ENCODE data around the gene HELZ. TPM values are rescaled to one million over a fixed set of nuclear protein-coding genes. Genes with fewer than 3 reads are reported as not detected.
"Not testable (repeated sequence)": the region's sequence is repeated elsewhere in the genome, so short reads cannot be mapped to it uniquely, and the experiment has no call there.

Gene HELZ
- total RNA-seq, 1 donor from 2014 or later, result 35.4 TPM

DNA sequence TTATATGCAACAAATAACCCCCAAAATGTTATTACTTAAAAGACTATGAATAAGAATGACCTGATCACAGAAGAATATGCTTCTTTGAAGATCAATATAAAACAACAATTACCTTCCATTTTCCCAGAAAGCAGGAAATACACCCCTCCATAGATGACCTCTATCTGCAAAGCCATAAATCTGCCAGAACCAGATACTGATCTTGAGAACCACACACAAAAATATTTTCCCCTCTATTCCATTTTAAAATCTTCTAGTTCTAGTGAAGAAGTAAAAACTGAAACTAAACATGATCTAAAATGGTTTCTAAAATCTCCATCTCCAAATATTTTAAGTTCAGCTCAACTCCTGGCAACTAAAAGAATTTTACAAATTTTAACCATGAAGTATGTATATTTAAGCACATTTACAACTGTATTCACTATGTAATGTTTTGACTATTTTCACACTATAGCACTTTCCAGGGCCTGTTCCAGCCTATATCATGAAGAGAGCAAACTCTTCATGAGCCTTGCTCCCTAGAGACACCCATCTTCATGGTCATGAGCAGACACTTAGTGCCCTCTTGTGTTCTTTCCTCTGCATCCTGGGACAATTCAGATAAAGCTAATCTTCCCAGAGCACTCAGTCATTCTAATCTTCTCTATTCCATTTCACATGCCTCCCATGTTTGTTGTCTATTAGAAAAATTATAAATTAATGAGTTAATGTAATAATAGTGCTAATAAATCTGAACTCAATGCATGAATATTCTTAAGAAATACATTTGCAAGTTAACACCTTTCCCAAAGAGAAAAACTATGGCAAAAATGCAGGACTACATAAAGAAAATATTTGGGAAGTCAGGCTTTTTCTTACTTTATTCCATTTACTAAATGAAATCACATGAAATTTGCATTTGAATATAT is 87.0 kb downstream of the HELZ start:
- ATAC-seq, result peak; percentile 73
- intact Hi-C loops (cut with micrococcal nuclease), result no loop called here
- no peak for DNase-seq

DNA sequence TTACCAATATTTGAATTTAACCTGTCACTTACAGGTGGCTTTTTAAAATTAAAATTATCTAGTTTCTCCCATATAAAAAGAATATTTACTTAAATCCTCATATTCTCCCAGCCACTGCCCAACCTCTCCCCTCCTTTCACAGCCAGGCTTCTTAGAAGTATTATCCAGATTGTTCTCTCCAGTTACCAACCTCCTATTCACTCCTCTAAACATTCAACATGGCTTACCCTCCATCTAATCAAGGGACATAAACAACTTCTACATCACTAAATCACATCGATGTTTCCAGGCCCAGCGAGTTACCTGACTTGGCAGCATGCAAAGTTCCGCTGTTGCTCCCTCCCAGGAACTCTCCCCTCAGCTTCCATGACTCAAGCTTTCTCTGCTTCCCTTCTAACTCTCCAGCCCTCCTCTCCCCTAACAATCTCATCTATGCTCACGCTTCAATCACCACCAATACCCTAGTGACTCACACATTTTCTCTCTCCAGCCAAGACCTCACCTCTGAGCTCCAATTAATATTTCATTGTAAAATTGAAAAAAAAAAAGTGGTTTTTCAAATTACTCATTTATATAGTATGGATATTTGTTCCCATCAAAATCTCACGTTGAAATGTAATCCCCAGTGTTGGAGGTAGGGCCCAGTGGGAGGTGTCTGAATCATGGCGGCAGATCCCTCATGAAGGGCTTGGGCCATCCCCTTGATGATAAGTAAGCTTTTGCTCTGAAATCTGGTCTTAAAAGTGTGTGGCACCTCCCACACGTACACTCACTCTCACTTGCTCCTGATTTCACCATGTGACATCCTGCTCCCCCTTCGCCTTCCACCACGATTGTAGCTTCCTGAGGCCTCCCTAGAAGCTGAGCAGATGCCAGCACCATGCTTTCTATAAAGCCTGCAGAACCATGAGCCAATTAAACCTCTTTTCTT is 88.5 kb downstream of the HELZ start:
- no peak for DNase-seq
- ATAC-seq, result no peak
- intact Hi-C loops (cut with micrococcal nuclease), result no loop called here

- intact Hi-C loops (cut with micrococcal nuclease), result no loop called here
- ATAC-seq, result no peak
- DNase-seq, result no peak
Measured at GRCh38 chr17:67152824-67153223, 92.2 kb downstream of the HELZ start.

- intact Hi-C loops (cut with micrococcal nuclease), result no loop called here
- DNase-seq, result no peak
- ATAC-seq, result no peak
Measured at GRCh38 chr17:67151717-67152116, 93.3 kb downstream of the HELZ start.

DNA sequence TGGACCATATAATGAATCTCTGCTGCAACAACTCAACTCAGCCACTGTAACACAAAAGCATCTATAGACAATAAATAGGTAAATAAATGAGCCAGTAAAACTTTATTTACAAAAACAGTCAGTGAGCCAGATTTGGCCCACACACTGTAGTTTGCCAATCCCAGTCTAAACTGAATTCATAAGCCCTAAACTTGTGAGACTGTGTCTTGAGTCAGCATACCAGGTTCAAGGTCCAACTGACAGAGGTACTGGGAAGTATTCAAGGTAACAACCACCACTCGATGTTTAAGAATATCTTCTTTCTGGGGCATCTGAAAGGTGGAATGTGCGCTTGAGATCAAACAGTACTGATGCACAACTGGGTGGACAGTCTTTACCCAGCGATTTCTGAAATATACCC is 94.2 kb downstream of the HELZ start:
- intact Hi-C loops (cut with micrococcal nuclease), result no loop called here
- DNase-seq (no peak), ATAC-seq (no peak)

DNA sequence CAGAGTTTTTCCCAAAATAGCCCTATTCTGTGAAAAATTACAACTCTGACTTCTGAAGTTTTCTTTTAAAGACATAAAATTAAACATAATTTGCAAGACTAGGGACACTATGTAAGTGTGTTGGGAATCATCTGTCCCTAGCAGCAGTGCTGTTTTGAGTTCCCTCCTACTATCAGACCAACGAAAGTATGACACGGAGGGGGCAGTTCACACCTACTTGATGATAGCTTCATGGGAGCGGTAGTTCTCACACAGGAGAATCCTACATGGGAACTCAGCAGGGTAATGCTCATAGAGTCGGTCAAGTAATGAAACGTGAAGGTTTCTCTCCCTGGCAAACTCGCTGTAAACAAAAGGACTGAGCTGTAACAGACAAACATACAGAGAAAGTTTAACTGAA is 96.6 kb downstream of the HELZ start:
- no peak for DNase-seq
- ATAC-seq, result no peak
- intact Hi-C loops (cut with micrococcal nuclease), result no loop called here

DNA sequence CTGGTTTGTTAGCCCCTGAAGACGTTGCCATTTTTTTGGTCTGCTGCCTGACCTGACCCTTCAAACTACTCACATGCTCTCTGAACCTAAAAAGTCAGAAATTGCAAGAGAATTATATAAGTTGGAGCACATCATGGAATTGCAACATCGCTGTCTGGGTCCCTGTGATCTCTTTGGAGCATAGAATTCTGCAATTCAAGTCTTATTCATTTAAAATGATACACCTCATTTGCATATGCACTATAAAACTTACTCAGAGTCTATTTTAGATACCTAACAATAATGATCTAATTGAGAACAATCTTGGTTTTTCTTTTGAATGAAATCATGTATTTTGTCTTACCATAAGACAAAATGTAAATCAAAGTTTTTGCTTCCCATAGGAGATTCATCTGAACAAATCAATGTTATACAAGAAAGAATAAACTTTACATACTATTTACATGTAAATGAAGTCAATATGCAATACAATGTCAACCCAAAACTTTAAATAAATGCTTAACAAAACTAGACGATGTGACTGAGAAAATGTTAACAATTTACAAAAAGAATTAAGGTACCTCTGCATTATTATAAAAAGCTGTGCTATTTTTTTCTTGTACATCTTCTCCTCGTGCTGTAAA is 99.7 kb downstream of the HELZ start:
- DNase-seq, result no peak
- ATAC-seq, result no peak
- intact Hi-C loops (cut with micrococcal nuclease), result no loop called here

GRCh38 chr17:67143318-67143717 is 101.7 kb downstream of the HELZ start:
- intact Hi-C loops (cut with micrococcal nuclease), result no loop called here
- DNase-seq (no peak), ATAC-seq (no peak)

DNA sequence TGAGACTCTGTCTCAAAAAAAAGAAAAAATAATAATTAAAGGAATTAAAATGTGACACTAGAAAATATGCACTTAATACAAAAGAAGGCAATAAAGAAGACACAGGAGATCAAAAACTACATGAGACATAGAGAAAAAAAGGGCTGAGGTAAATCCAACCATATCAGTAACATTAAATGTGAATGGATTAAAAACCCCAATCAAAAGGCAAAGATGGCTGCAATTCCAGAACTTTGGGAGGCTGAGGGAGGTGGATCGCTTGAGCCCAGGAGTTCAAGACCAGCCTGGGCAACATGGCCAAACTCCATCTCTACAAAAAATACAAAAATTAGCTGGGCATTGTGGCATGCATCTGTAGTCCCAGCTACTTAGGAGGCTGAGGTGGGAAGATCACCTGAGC is 103.0 kb downstream of the HELZ start:
- DNase-seq; ATAC-seq; intact Hi-C loops (cut with micrococcal nuclease): not testable (repeated sequence)

DNA sequence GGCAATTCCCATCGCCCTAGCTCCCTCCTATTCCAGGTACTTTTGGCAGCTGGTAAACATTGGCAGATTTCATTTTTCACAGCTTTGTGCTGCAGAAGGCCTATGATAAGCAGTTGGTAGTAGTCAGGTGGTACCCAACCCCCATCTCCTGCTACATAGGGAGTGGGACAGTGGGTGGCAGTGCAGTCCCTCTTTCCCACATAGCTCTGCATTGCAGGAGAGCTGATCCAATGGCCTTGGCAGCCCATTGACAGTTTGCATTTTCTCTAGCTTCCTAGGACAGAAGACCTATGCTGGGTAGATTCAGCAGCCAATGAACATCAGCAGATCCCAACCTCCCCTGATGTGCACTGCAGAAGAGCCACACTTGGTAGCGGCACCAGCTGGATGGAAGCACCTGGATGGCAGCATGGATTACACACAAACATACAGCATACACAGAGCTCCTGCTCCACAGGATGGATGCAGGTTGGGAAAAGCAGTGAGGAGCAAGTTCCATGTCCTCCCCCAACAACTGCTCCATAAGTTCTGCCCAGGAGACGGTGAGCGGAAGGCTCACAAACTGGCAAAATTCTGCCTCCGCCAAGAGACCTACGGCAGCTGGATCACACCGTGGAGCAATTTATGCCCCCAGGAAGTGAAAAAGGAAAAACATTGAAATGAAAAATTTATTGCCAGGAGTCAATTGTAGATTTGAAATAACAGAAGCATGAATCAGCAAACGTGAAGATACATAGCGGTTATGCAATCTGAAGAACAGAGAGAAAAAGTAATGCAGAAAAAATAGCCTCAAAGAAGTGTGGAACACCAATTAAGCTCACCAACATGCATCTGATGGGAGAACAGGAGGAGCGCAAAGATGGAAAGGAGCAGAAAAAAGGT is 105.0 kb downstream of the HELZ start:
- ATAC-seq (peak; percentile 53), DNase-seq (no peak)
- intact Hi-C loops (cut with micrococcal nuclease), result no loop called here

DNA sequence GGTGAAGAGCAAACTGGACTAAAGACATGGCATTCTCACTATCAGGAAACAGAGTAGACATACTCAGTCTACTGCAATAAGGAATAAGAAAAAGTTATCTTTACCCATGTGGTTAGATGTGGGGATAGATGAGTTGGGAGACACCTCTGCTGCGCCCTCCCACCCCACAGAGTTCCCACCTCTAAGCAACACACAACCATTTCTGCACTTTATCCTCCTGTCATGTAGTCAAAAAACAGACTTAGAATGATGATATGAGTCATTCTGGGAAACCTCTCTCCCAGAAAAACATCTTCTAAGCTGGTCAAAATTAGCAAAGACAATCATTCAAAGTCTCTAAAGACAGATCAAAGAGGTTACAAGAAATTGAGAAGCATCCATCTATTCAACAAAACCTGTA is 105.7 kb downstream of the HELZ start:
- DNase-seq (no peak), ATAC-seq (no peak)
- intact Hi-C loops (cut with micrococcal nuclease), result no loop called here

- ATAC-seq, result no peak
- no peak for DNase-seq
- intact Hi-C loops (cut with micrococcal nuclease), result no loop called here
Measured at GRCh38 chr17:67138392-67138791, 106.6 kb downstream of the HELZ start.

GRCh38 chr17:67137860-67138259 is 107.1 kb downstream of the HELZ start:
- intact Hi-C loops (cut with micrococcal nuclease), result no loop called here
- ATAC-seq (no peak), DNase-seq (no peak)

- DNase-seq (no peak), ATAC-seq (no peak)
- intact Hi-C loops (cut with micrococcal nuclease), result no loop called here
Measured at GRCh38 chr17:67137026-67137370, 108.0 kb downstream of the HELZ start.

GRCh38 chr17:67136191-67137025 is 108.6 kb downstream of the HELZ start:
- ATAC-seq, result no peak
- intact Hi-C loops (cut with micrococcal nuclease), result no loop called here
- no peak for DNase-seq

DNA sequence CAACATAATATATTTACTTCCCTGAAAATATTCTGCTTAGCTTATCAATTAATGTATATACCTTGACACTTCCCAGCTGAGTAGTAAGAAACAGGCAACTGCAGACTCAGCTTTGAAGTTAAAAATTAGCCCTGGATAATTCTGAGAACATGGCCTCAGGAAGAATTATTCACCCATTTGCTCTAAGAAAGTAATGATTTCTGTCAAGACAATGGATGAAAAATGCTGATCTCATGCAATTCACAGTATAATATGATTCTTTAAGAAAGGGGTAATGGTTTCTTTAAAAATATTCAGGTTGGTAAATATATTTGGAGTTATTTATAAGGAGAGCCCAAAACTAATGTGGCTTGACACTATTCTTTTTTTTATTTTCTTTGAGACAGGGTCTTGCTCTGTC is 111.8 kb downstream of the HELZ start:
- ATAC-seq (no peak), DNase-seq (no peak)
- intact Hi-C loops (cut with micrococcal nuclease), result no loop called here

DNA sequence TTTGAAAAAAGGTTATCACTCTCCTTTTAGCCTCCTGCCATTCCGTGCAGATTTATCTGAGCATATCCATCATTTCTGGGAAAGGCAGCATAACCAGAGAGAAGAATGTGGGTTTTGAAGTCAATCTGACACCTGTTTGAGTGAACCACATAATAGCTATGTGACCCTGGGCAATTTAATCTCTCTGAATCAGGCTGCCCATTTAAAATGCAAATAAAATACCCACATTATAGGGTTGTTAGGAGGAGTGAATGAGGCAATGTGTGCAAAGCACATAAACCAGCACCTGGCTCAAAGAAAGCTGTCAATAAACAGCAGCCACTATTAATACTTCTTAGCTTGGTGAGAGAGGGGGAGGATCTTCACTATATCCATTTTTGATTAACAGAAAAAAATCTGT is 112.6 kb downstream of the HELZ start:
- ATAC-seq (no peak), DNase-seq (no peak)
- intact Hi-C loops (cut with micrococcal nuclease), result no loop called here

DNA sequence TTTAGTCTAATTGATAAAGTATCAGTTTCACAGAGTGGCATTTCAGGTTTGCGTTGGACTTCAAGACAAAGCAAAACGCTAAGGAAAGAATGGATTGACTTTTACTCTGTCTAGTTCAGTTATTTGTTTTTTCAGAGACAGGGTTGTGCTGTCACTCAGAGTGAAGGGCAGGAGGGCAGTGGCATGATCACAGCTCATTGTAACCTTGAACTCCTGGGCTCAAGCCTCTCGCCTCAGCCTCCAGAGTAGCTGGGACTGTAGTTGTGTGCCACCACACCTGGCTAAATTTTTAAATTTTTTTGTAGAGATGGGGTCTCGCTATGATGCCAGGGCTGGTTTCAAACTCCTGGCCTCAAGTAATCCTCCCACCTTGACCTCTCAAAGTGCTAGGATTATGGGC is 114.2 kb downstream of the HELZ start:
- DNase-seq, result no peak
- intact Hi-C loops (cut with micrococcal nuclease), result no loop called here
- ATAC-seq, result no peak

Data from left ventricle myocardium superior (tissue), 1 donor.